HG03342 (cell line): Measurements from ENCODE around the gene ANAPC16.
A peak's percentile ranks its signal among the peaks of the same experiment; 100 is the strongest.

Experiments
- ATAC-seq: cut with Tn5 transposase; IDR thresholded peaks from one replicate; pipeline ENCODE4 v1.9.1; 2021; ENCODE audit warnings: mild to moderate bottlenecking, moderate library complexity; ENCODE audit not compliant: unreplicated experiment

The ANAPC16 gene

GRCh38 chr10:72242675-72243074 lies 26.9 kb downstream of the ANAPC16 start:
- no peak for ATAC-seq

- ATAC-seq = no peak
Measured at GRCh38 chr10:72243822-72244437, 28.1 kb downstream of the ANAPC16 start.

- no peak for ATAC-seq
Measured at GRCh38 chr10:72244573-72245038, 28.8 kb downstream of the ANAPC16 start.

GRCh38 chr10:72245949-72246525 lies 30.2 kb downstream of the ANAPC16 start:
- no peak for ATAC-seq

GRCh38 chr10:72248468-72249151 lies 32.8 kb downstream of the ANAPC16 start:
- peak; percentile 86 for ATAC-seq

GRCh38 chr10:72249176-72249862 lies 33.5 kb downstream of the ANAPC16 start:
- ATAC-seq = peak; percentile 28

GRCh38 chr10:72250666-72251065 lies 34.9 kb downstream of the ANAPC16 start:
- no peak for ATAC-seq

- no peak for ATAC-seq
Measured at GRCh38 chr10:72251635-72252034, 35.8 kb downstream of the ANAPC16 start.

- no peak for ATAC-seq
Measured at GRCh38 chr10:72252972-72253371, 37.2 kb downstream of the ANAPC16 start.

GRCh38 chr10:72253578-72253977 lies 37.8 kb downstream of the ANAPC16 start:
- no peak for ATAC-seq

GRCh38 chr10:72254813-72255568 lies 39.2 kb downstream of the ANAPC16 start:
- no peak for ATAC-seq

GRCh38 chr10:72255977-72256729 lies 40.3 kb downstream of the ANAPC16 start:
- ATAC-seq = no peak

GRCh38 chr10:72257051-72257892 lies 41.5 kb downstream of the ANAPC16 start:
- no peak for ATAC-seq

- no peak for ATAC-seq
Measured at GRCh38 chr10:72258617-72259016, 42.8 kb downstream of the ANAPC16 start.

- no peak for ATAC-seq
Measured at GRCh38 chr10:72259491-72260238, 43.9 kb downstream of the ANAPC16 start.

GRCh38 chr10:72260239-72260975 lies 44.6 kb downstream of the ANAPC16 start:
- peak; percentile 52 for ATAC-seq

- peak; percentile 57 for ATAC-seq
Measured at GRCh38 chr10:72260976-72261783, 45.4 kb downstream of the ANAPC16 start.
